Effector memory CD4-positive, alpha-beta T cell (primary cell): ENCODE measurements around the gene SPIRE1.

Experiments
- DNase-seq, 3 donors: peaks; one replicate each; pipeline ENCODE4 v3.0.0-alpha.2; 2020
- H3K27ac ChIP-seq: 2 replicates; pipeline ENCODE4 v1.7.0; 2013; ENCODE audit warnings: mild to moderate bottlenecking, low read length, moderate library complexity; ENCODE audit not compliant: insufficient read depth, poor library complexity, severe bottlenecking
- H3K27me3 ChIP-seq: replicated peaks from 2 replicates; pipeline ENCODE4 v1.7.0; 2013; ENCODE audit warnings: mild to moderate bottlenecking, low read length; ENCODE audit not compliant: insufficient read depth, control insufficient read depth, poor library complexity, severe bottlenecking
- H3K36me3 ChIP-seq: 2 replicates; pipeline ENCODE4 v1.7.0; 2013; ENCODE audit warnings: mild to moderate bottlenecking, low read length, moderate library complexity; ENCODE audit not compliant: control insufficient read depth, insufficient read depth
- H3K4me1 ChIP-seq: 2 replicates; pipeline ENCODE4 v1.7.0; 2013; ENCODE audit warnings: low read length, mild to moderate bottlenecking; ENCODE audit not compliant: control insufficient read depth, insufficient read depth, poor library complexity, severe bottlenecking
- H3K4me3 ChIP-seq: 2 replicates; pipeline ENCODE4 v1.7.0; 2013; ENCODE audit warnings: low read length, low read depth, mild to moderate bottlenecking; ENCODE audit not compliant: insufficient read depth, poor library complexity, severe bottlenecking
- H3K9me3 ChIP-seq: 2 replicates; pipeline ENCODE4 v1.7.0; 2013; ENCODE audit warnings: mild to moderate bottlenecking, low read length, moderate library complexity; ENCODE audit not compliant: control insufficient read depth

SPIRE1 gene

GRCh38 chr18:12398625-12399024 lies 259.3 kb downstream of the SPIRE1 start:
- peaks cover 8% of the 10 kb centered on the region for H3K27me3 ChIP-seq
- H3K4me3 ChIP-seq = no peak overlapping the region
- DNase-seq = no peak
- H3K4me1 ChIP-seq = no peaks in the 10 kb centered on the region
- H3K27ac ChIP-seq = no peak overlapping the region
- no peaks in the 10 kb centered on the region for H3K36me3 ChIP-seq
- H3K9me3 ChIP-seq = no peaks in the 10 kb centered on the region

DNA sequence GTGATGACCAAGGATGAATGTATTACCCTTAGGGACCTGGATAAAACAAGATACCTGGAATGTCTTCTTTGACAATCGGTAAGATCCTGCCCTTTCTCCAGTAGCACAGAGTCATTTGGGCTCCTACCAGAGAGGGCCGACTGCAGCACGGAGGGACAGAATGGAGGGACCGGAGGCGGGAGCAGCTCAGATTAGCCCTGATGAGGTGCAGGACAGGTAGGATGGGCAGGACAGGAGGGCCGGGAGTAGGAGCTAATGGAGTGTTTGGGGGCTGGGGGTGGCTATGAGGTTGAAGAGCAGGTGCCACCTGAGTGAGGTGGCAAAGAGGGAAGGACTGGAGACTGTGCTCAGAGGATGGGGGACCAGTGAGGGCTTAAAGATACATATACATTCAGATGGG lies 260.1 kb downstream of the SPIRE1 start:
- Histone ChIP-seq H3K4me3 (no peak overlapping the region), H3K9me3 (no peaks in the 10 kb centered on the region), H3K4me1 (no peaks in the 10 kb centered on the region), H3K27ac (no peak overlapping the region), H3K27me3 (peaks cover 8% of the 10 kb centered on the region), H3K36me3 (no peaks in the 10 kb centered on the region)
- DNase-seq = no peak

DNA sequence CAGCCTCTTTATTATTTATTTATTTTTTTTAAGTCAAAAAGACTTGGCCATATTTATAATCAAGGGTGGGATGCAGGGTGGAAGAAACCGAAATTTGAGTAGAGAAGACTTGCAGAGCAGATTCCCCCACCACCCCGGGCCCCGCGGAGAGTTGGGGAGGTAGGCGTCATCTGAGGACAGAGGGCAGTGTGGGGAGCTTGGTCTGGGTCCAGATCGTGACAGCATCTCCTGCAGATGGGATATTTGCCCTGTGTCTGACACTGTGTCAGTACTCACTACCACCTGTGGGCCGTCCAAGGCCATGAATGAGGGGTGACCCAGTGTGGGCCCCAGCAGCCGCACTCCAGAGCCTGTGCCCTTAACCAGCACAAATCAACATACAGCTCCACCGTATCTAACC lies 260.7 kb downstream of the SPIRE1 start:
- Histone ChIP-seq H3K27ac (no peak overlapping the region), H3K9me3 (no peaks in the 10 kb centered on the region), H3K4me1 (no peaks in the 10 kb centered on the region), H3K36me3 (no peaks in the 10 kb centered on the region), H3K4me3 (no peak overlapping the region), H3K27me3 (peaks cover 8% of the 10 kb centered on the region)
- DNase-seq = no peak
